HepG2 (cell line): ENCODE measurements around the gene MORC3. TPM values are rescaled to one million over a fixed set of nuclear protein-coding genes. Genes with fewer than 3 reads are reported as not detected.

Source experiments
- ATAC-seq: fragments of 200-7000 bp; cut with Tn5 transposase; 3 replicates; pipeline ENCODE4 v1.9.1; 2020; ENCODE audit warnings: mild to moderate bottlenecking, moderate library complexity
- BruUV-seq: library from RNA; stranded (reverse); fragments of 400-500 nt; replicated peaks from 2 replicates; lab custom pipeline; 2021; lab: Mats Ljungman, UMichigan
- CTCF ChIA-PET: fragments of 300-600 bp; formaldehyde crosslinking; extraction: SDS; loops from one replicate; lab custom pipeline; 2021; ENCODE audit warnings: low total read pairs, inconsistent platforms, low intra/inter-chr PET ratio; lab: Yijun Ruan, JAX
- POLR2A ChIA-PET: fragments of 350-600 bp; sonication (Branson Sonifier 250); formaldehyde crosslinking; loops from one replicate; lab custom pipeline; 2020; ENCODE audit warnings: antibody characterized with exemption, inconsistent platforms; lab: Yijun Ruan, JAX
- DNase-seq: peaks from one replicate; pipeline ENCODE4 v3.0.0-alpha.2; 2015; ENCODE audit warnings: low spot score
- FAIRE-seq: peaks from 3 replicates; lab custom pipeline; 2011; peaks lifted over from hg19 to GRCh38; lab: Jason Lieb, UNC
- H2AFZ ChIP-seq: one replicate; pipeline ENCODE4 v1.6.1; 2011; ENCODE audit warnings: low read length, inconsistent platforms
- H3K27ac ChIP-seq: fragments of 300-600 bp; 3 replicates; pipeline ENCODE4 v1.8.0; 2011; ENCODE audit warnings: mixed run types, mild to moderate bottlenecking, mixed read lengths, low read length, inconsistent platforms; ENCODE audit not compliant: insufficient read depth; ENCODE audit errors: extremely low read length
- H3K27me3 ChIP-seq, 2 experiments: fragments of 200-600 bp in 1 of 2; 2 replicates in 1 of 2; 3 replicates in 1 of 2; pipeline versions ENCODE4 v1.6.0 to v1.8.0; 2011; ENCODE audit warnings: low read length in 2 of 2, mild to moderate bottlenecking in 2 of 2, moderate library complexity in 2 of 2, inconsistent platforms in 1 of 2; ENCODE audit not compliant: insufficient read depth in 2 of 2, control insufficient read depth in 1 of 2
- H3K36me3 ChIP-seq, 2 experiments: fragments of 200-600 bp in 1 of 2; replicated peaks in 1 of 2; 2 replicates in 1 of 2; 3 replicates in 1 of 2; pipeline versions ENCODE4 v1.5.1 to v1.8.0; 2011; ENCODE audit warnings: low read length in 2 of 2, inconsistent platforms in 1 of 2; ENCODE audit not compliant: insufficient read depth in 2 of 2, control insufficient read depth in 1 of 2
- H3K4me1 ChIP-seq: 2 replicates; pipeline ENCODE4 v1.5.1; 2012; ENCODE audit warnings: low read length, inconsistent platforms; ENCODE audit not compliant: insufficient read depth
- H3K4me2 ChIP-seq: 2 replicates; pipeline ENCODE4 v1.6.0; 2011; ENCODE audit warnings: low read depth, low read length, inconsistent platforms
- H3K4me3 ChIP-seq, 3 experiments: fragments of 200-600 bp in 1 of 3; sonication (generic), shearing (Covaris generic) in 1 of 3; replicated peaks in 1 of 3; 2 replicates each; pipeline ENCODE4 v1.5.1; 2011 to 2016; ENCODE audit warnings: low read length in 3 of 3, inconsistent platforms in 2 of 3, low read depth in 2 of 3, mild to moderate bottlenecking in 2 of 3, control low read depth in 1 of 3, mixed read lengths in 1 of 3; ENCODE audit not compliant: insufficient read depth in 1 of 3
- H3K79me2 ChIP-seq: one replicate; pipeline ENCODE4 v1.6.1; 2011; ENCODE audit warnings: low read length, inconsistent platforms; ENCODE audit not compliant: insufficient read depth
- H3K9ac ChIP-seq: 2 replicates; pipeline ENCODE4 v1.6.0; 2011; ENCODE audit warnings: mild to moderate bottlenecking, low read depth, low read length, inconsistent platforms; ENCODE audit not compliant: insufficient read depth
- H3K9me3 ChIP-seq: 2 replicates; pipeline ENCODE4 v1.5.1; 2012; ENCODE audit warnings: mild to moderate bottlenecking, low read length
- H4K20me1 ChIP-seq: 2 replicates; pipeline ENCODE4 v1.6.0; 2011; ENCODE audit warnings: inconsistent platforms, mild to moderate bottlenecking, low read length, moderate library complexity; ENCODE audit not compliant: insufficient read depth
- HNRNPK ChIP-seq: fragments of 200-400 bp; formaldehyde crosslinking; IDR thresholded peaks from 2 replicates; pipeline ENCODE4 v1.6.1; 2018; ENCODE audit warnings: low read length, low read depth, moderate library complexity, mild to moderate bottlenecking; ENCODE audit not compliant: poor library complexity, severe bottlenecking
- MED8 ChIP-seq: sonication (generic); formaldehyde crosslinking; IDR thresholded peaks from 2 replicates; pipeline ENCODE4 v1.8.1; 2023; ENCODE audit warnings: mild to moderate bottlenecking, missing genetic modification reagents; ENCODE audit not compliant: insufficient replicate concordance
- ZNF672 ChIP-seq: sonication (generic); formaldehyde crosslinking; IDR thresholded peaks from 2 replicates; pipeline ENCODE4 v1.8.1; 2022; ENCODE audit warnings: missing genetic modification reagents
- WGBS: methylation state at CpG from one replicate; pipeline ENCODE4 v1.1.6; 2017; ENCODE audit warnings: low lambda C conversion rate; 5-methylcytosine and 5-hydroxymethylcytosine counted together
- in situ Hi-C: cut with HindIII; loops from 2 replicates; pipeline ENCODE4 v1.10.0; 2017; ENCODE audit warnings: low pct_unique_long_range_greater_than_20kb; ENCODE audit not compliant: extremely low pct_ligation_motif_present
- intact Hi-C: fragments of 100-400 bp; cut with micrococcal nuclease; formaldehyde crosslinking; loops from one replicate; pipeline ENCODE4 v1.10.0; 2022; ENCODE audit not compliant: unreplicated experiment
- polyA plus RNA-seq, 8 experiments: library from polyadenylated mRNA; depleted of rRNA in 3 of 8; stranded (reverse) in 7 of 8; unstranded in 1 of 8; fragments of >200 nt; fragmentation: Illumina TruSeq in 4 of 8; extraction: Trizol in 4 of 8; gene quantifications; 2 replicates each; pipeline versions ENCODE4 v1.2.1 to v1.2.3, GENCODE V29; 2011 to 2016; ENCODE audit warnings: low read depth in 4 of 8, missing spikeins in 1 of 8, mixed read lengths in 1 of 8; ENCODE audit not compliant: insufficient read depth in 1 of 8
- total RNA-seq, 5 experiments: library from RNA; depleted of rRNA; stranded (reverse); fragments of >200 nt; fragmentation: Illumina TruSeq; extraction: Trizol; gene quantifications; 2 replicates each; pipeline ENCODE4 v1.2.3, GENCODE V29; 2016; ENCODE audit warnings: low read depth in 1 of 5
- TF ChIP-seq, protein P1 (sequence below): sonication (generic); formaldehyde crosslinking; IDR thresholded peaks from 2 replicates; pipeline ENCODE4 v1.5.1; 2020; ENCODE audit warnings: mild to moderate bottlenecking, missing genetic modification reagents, moderate library complexity
- TF ChIP-seq, protein P2 (sequence below): sonication (generic); formaldehyde crosslinking; IDR thresholded peaks from 2 replicates; pipeline ENCODE4 v1.4.0; 2020; ENCODE audit warnings: missing genetic modification reagents
- TF ChIP-seq, protein P3 (sequence below): sonication (generic); formaldehyde crosslinking; IDR thresholded peaks from 2 replicates; pipeline ENCODE4 v1.8.0; 2022; ENCODE audit warnings: missing genetic modification reagents, low read depth, mild to moderate bottlenecking, borderline replicate concordance
- TF ChIP-seq, protein P4 (sequence below): sonication (generic); formaldehyde crosslinking; IDR thresholded peaks from 2 replicates; pipeline ENCODE4 v1.5.1; 2020; ENCODE audit warnings: missing genetic modification reagents, mild to moderate bottlenecking, borderline replicate concordance
- TF ChIP-seq, protein P5 (sequence below): sonication (generic); formaldehyde crosslinking; IDR thresholded peaks from 2 replicates; pipeline ENCODE4 v1.4.0; 2020; ENCODE audit warnings: missing genetic modification reagents, borderline replicate concordance

The MORC3 gene
- total and polyA plus RNA-seq, 2 of the 13 experiments (the other 11 are each of a cell fraction or from before 2014, with no cell fraction given) = 12.9 to 19.5 TPM

DNA sequence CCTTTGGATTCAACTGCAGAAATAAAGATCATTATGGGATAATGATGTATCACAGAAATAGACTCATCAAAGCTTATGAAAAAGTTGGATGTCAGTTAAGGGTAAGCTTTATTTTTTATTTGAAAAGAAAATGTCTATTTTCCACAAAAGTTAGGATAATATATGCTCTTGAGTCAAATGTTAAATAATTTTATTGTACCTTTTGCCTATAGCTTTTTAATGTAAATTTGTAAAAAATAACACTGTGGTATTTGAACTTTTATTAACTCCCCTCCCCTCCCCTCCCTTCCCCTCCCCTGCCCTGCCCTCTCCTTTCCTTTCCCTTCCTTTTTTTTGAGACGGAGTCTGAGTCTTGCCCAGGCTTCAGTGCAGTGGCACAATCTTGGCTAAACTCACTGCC, 24.9 kb downstream of the MORC3 start:
- H3K27me3 ChIP-seq = no peaks in the 10 kb centered on the region; a peak in 1 of 5 replicates
- FAIRE-seq (no peak), ATAC-seq (no peak), DNase-seq (no peak)
- no peak overlapping the region for H3K9ac ChIP-seq
- no peak overlapping the region for H3K27ac ChIP-seq
- in situ Hi-C loops (no loop called here), intact Hi-C loops (no loop called here)
- 98% methylated on average over 1 of the region's 1 CpG for WGBS
- no peak overlapping the region for H2AFZ ChIP-seq
- TF ChIP-seq, protein P1, sequence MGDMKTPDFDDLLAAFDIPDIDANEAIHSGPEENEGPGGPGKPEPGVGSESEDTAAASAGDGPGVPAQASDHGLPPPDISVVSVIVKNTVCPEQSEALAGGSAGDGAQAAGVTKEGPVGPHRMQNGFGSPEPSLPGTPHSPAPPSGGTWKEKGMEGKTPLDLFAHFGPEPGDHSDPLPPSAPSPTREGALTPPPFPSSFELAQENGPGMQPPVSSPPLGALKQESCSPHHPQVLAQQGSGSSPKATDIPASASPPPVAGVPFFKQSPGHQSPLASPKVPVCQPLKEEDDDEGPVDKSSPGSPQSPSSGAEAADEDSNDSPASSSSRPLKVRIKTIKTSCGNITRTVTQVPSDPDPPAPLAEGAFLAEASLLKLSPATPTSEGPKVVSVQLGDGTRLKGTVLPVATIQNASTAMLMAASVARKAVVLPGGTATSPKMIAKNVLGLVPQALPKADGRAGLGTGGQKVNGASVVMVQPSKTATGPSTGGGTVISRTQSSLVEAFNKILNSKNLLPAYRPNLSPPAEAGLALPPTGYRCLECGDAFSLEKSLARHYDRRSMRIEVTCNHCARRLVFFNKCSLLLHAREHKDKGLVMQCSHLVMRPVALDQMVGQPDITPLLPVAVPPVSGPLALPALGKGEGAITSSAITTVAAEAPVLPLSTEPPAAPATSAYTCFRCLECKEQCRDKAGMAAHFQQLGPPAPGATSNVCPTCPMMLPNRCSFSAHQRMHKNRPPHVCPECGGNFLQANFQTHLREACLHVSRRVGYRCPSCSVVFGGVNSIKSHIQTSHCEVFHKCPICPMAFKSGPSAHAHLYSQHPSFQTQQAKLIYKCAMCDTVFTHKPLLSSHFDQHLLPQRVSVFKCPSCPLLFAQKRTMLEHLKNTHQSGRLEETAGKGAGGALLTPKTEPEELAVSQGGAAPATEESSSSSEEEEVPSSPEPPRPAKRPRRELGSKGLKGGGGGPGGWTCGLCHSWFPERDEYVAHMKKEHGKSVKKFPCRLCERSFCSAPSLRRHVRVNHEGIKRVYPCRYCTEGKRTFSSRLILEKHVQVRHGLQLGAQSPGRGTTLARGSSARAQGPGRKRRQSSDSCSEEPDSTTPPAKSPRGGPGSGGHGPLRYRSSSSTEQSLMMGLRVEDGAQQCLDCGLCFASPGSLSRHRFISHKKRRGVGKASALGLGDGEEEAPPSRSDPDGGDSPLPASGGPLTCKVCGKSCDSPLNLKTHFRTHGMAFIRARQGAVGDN (CRISPR knock-in tag) = no peak
- TF ChIP-seq HNRNPK (peak; percentile 92), ZNF672 (CRISPR knock-in tag) (no peak), MED8 (CRISPR knock-in tag) (no peak)
- TF ChIP-seq, protein P2, sequence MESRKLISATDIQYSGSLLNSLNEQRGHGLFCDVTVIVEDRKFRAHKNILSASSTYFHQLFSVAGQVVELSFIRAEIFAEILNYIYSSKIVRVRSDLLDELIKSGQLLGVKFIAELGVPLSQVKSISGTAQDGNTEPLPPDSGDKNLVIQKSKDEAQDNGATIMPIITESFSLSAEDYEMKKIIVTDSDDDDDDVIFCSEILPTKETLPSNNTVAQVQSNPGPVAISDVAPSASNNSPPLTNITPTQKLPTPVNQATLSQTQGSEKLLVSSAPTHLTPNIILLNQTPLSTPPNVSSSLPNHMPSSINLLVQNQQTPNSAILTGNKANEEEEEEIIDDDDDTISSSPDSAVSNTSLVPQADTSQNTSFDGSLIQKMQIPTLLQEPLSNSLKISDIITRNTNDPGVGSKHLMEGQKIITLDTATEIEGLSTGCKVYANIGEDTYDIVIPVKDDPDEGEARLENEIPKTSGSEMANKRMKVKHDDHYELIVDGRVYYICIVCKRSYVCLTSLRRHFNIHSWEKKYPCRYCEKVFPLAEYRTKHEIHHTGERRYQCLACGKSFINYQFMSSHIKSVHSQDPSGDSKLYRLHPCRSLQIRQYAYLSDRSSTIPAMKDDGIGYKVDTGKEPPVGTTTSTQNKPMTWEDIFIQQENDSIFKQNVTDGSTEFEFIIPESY = no peak
- TF ChIP-seq, protein P3, sequence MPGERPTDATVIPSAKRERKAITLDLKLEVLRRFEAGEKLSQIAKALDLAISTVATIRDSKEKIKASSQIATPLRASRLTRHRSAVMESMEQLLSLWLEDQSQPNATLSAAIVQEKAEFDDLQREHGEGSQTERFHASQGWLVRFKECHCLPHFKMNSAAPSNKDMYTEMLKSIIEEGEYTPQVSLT (CRISPR knock-in tag) = no peak
- TF ChIP-seq, protein P4, sequence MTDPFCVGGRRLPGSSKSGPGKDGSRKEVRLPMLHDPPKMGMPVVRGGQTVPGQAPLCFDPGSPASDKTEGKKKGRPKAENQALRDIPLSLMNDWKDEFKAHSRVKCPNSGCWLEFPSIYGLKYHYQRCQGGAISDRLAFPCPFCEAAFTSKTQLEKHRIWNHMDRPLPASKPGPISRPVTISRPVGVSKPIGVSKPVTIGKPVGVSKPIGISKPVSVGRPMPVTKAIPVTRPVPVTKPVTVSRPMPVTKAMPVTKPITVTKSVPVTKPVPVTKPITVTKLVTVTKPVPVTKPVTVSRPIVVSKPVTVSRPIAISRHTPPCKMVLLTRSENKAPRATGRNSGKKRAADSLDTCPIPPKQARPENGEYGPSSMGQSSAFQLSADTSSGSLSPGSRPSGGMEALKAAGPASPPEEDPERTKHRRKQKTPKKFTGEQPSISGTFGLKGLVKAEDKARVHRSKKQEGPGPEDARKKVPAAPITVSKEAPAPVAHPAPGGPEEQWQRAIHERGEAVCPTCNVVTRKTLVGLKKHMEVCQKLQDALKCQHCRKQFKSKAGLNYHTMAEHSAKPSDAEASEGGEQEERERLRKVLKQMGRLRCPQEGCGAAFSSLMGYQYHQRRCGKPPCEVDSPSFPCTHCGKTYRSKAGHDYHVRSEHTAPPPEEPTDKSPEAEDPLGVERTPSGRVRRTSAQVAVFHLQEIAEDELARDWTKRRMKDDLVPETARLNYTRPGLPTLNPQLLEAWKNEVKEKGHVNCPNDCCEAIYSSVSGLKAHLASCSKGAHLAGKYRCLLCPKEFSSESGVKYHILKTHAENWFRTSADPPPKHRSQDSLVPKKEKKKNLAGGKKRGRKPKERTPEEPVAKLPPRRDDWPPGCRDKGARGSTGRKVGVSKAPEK = no peak
- TF ChIP-seq, protein P5, sequence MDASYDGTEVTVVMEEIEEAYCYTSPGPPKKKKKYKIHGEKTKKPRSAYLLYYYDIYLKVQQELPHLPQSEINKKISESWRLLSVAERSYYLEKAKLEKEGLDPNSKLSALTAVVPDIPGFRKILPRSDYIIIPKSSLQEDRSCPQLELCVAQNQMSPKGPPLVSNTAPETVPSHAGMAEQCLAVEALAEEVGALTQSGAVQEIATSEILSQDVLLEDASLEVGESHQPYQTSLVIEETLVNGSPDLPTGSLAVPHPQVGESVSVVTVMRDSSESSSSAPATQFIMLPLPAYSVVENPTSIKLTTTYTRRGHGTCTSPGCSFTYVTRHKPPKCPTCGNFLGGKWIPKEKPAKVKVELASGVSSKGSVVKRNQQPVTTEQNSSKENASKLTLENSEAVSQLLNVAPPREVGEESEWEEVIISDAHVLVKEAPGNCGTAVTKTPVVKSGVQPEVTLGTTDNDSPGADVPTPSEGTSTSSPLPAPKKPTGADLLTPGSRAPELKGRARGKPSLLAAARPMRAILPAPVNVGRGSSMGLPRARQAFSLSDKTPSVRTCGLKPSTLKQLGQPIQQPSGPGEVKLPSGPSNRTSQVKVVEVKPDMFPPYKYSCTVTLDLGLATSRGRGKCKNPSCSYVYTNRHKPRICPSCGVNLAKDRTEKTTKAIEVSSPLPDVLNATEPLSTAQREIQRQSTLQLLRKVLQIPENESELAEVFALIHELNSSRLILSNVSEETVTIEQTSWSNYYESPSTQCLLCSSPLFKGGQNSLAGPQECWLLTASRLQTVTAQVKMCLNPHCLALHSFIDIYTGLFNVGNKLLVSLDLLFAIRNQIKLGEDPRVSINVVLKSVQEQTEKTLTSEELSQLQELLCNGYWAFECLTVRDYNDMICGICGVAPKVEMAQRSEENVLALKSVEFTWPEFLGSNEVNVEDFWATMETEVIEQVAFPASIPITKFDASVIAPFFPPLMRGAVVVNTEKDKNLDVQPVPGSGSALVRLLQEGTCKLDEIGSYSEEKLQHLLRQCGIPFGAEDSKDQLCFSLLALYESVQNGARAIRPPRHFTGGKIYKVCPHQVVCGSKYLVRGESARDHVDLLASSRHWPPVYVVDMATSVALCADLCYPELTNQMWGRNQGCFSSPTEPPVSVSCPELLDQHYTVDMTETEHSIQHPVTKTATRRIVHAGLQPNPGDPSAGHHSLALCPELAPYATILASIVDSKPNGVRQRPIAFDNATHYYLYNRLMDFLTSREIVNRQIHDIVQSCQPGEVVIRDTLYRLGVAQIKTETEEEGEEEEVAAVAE (CRISPR knock-in tag) = no peak
- BruUV-seq = no TSS peak
- no peaks in the 10 kb centered on the region for H3K79me2 ChIP-seq
- ChIA-PET POLR2A (no interaction called here), CTCF (no interaction called here)
- H4K20me1 ChIP-seq = no peaks in the 10 kb centered on the region
- peaks cover 20 to 68% of the 10 kb centered on the region in 2 experiments; a peak in 4 of 5 replicates for H3K36me3 ChIP-seq
- no peaks in the 10 kb centered on the region for H3K4me1 ChIP-seq
- H3K9me3 ChIP-seq = no peaks in the 10 kb centered on the region
- no peak overlapping the region for H3K4me2 ChIP-seq
- no peak overlapping the region for H3K4me3 ChIP-seq
